ENCODE data around the gene HEYL.

HEYL gene

DNA sequence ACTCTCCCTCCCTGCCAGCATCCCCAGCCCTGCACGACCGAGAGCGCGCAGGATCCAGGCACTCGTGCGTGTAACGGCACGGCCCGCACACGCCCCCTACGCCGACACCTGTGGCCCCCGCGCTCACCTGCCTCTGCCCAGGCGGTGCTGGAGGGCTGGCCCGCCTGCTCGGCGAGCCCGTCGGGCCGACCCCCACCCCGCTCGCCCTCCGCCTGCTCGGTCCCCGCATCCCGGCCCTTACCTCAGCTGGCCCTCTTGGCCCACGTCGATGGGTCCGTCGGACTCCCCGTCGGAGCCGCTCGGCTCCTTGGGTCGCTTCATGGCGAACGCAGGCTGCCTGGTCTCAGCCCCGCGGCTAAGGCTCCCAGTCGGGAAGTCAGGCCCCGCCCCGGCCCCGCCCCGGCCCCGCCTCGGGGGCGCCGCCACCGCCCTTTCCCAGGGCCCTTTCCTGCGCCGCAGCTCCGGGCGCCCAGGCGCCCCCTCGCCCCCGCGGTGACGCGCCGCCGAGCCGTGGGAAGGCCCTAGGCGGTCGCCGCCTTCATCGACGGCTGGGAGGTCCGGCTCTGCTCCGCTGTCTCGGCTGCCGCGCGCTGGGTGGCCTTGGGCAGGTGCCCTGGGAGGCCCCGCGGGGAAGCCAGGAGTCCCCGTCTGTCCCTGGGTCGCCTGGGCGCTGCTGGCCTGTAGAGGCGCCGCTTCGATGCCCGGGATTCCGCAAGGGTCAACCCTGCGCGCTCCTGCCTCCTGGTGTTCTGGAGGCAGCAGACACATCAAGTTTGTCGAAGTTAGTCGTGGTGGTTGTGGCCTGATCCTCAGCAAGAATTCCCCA lies at the start of gene HEYL:
TSS of gene HEYL (minus strand) at position 339 of the 826 bp plus-strand sequence. CDS start at position 321, 18 bp downstream.
- DNase-seq (ENCODE audit: low spot score): no peak

DNA sequence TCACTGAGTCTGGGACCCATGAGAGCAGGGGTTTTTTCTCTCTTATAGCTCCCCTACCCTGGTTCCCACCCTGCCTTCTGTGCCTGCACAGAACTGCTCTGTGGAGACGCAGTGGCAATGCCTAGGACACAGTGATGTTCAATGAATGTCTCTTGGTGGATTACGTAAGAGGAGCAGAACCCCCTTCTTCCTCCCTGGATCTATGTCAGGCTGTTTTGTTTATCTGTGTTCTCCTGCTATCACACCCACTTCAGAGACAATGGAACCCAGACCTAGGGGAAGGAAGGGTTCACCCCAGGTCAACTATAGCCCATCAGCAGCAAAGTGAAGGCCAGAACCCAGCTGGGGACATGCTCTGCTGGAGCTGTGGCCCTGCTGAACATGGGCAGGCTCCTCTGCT lies 49.8 kb upstream of the HEYL start:
- DNase-seq (ENCODE audit: low spot score): no peak

- DNase-seq (ENCODE audit: low spot score): no peak
These were observed 49.3 kb upstream of the HEYL start for GRCh38 chr1:39688706-39689105.

GRCh38 chr1:39687243-39687642 lies 47.8 kb upstream of the HEYL start:
- DNase-seq (ENCODE audit: low spot score): no peak

DNA sequence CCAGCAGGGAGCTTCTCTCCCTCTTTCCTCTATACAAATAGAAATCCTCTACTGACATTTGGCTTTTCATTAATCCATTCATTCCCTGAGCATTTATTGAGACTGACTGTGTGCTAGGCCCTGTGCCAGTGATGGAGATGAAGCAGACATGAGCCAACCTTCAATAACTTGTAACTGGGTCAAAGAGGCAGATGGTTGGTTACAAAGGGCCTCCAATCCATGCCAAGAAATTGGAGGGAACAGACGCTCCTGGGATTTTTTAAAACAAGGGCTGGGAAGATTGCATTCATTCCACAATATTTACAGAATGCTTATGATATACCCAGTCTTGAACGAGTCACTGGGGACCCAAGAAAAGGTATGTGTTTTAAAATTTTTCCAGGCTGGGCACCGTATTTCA lies 45.6 kb upstream of the HEYL start:
- no peak for DNase-seq (ENCODE audit: low spot score)

DNA sequence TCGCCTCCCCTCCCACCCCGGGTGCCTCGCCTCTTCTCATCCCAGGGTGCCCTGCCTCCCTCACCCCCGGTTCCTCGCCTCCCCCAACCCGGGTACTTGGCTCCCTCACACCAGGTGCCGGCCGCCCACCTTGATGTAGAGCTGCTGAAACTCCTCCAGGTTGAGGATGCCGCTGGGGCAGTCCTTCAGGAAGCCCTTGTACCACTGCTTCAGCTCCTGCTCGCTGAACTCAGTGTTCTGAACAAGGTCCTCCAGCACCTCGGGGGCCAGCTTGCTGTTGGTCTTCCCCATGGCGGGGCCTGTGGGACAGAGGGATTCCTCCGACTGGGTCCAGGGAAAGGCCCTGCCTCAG lies 44.8 kb upstream of the HEYL start:
- no peak for DNase-seq (ENCODE audit: low spot score)

- no peak for DNase-seq (ENCODE audit: low spot score)
These were observed 44.3 kb upstream of the HEYL start for GRCh38 chr1:39683591-39684312.

GRCh38 chr1:39681999-39682398 lies 42.6 kb upstream of the HEYL start:
- no peak for DNase-seq (ENCODE audit: low spot score)

GRCh38 chr1:39681294-39681693 lies 41.9 kb upstream of the HEYL start:
- no peak for DNase-seq (ENCODE audit: low spot score)

GRCh38 chr1:39680751-39681150 lies 41.3 kb upstream of the HEYL start:
- no peak for DNase-seq (ENCODE audit: low spot score)

DNA sequence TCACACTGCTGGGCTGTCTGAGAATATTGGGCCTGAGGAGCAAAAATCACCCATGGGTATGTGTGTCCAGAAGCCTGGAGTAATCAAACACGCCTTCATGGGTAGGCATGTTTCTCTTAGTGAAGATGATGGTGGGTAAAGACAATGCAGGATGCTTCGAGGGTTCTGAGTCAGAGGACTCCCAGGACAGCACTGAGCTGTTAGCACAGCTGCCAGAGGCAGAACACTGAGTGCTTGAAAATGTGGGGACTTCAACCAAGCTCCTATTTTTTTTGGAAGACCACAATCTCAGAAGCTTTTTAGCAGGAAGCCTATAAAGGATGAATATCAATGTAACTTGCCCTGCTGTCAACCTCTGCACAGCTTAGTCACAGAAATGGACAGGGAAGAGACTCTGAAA lies 40.4 kb upstream of the HEYL start:
- DNase-seq (ENCODE audit: low spot score): no peak

- DNase-seq (ENCODE audit: low spot score): no peak
These were observed 39.4 kb upstream of the HEYL start for GRCh38 chr1:39678889-39679288.

GRCh38 chr1:39677645-39678044 lies 38.2 kb upstream of the HEYL start:
- no peak for DNase-seq (ENCODE audit: low spot score)

- no peak for DNase-seq (ENCODE audit: low spot score)
These were observed 37.6 kb upstream of the HEYL start for GRCh38 chr1:39676948-39677548.

GRCh38 chr1:39675220-39675619 lies 35.8 kb upstream of the HEYL start:
- no peak for DNase-seq (ENCODE audit: low spot score)

- DNase-seq (ENCODE audit: low spot score): no peak
These were observed 33.8 kb upstream of the HEYL start for GRCh38 chr1:39673215-39673614.

DNA sequence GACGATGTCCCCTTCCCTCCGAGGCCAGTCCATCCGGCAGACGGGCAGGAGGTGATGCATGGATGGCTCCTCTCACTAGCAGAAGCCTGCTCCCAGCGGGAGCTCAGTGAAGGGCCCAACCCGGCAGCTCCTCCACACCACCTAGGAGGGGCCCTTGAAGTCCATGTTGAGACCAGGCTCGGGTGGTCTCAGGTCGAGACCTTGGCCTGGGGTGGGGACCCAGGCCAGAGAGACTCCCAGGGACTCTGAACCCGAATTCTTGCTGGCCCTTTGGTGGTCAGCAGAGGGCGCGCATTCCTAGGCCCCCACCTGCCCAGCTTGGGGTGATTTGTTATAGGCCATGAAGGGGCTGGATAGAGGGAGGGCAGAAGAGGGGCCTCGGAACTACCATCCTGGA lies 33.1 kb upstream of the HEYL start:
- no peak for DNase-seq (ENCODE audit: low spot score)

- DNase-seq (ENCODE audit: low spot score): no peak
These were observed 32.5 kb upstream of the HEYL start, which contains the start of gene NT5C1A for GRCh38 chr1:39671793-39672550. Gene NT5C1A, minus strand, starts transcription at chr1:39672107. Its CDS starts 69 bp downstream, at chr1:39672038.

GRCh38 chr1:39671433-39671792 lies 32.0 kb upstream of the HEYL start:
- no peak for DNase-seq (ENCODE audit: low spot score)

GRCh38 chr1:39670689-39671088 lies 31.2 kb upstream of the HEYL start:
- DNase-seq (ENCODE audit: low spot score): no peak

- DNase-seq (ENCODE audit: low spot score): no peak
These were observed 29.5 kb upstream of the HEYL start for GRCh38 chr1:39668894-39669293.

GRCh38 chr1:39668111-39668510 lies 28.7 kb upstream of the HEYL start:
- DNase-seq (ENCODE audit: low spot score): no peak

Measured in RKO (cell line).